B cell (primary cell): Measurements from ENCODE around the gene KLHL1. TPM values are rescaled to one million over a fixed set of nuclear protein-coding genes. Genes with fewer than 3 reads are reported as not detected.

Source experiments
- ATAC-seq: fragments of 200-7000 bp; cut with Tn5 transposase; one replicate; pipeline ENCODE4 v1.10.0; 2021; ENCODE audit warnings: low read depth, mild to moderate bottlenecking, moderate number of reproducible peaks, moderate library complexity
- CTCF ChIA-PET: fragments of 350-600 bp; sonication (Branson Sonifier 250); formaldehyde crosslinking; loops from one replicate; lab custom pipeline; 2021; ENCODE audit warnings: antibody characterized with exemption, inconsistent platforms; lab: Charles Lee
- POLR2A ChIA-PET: fragments of 350-600 bp; sonication (Branson Sonifier 250); formaldehyde crosslinking; loops from one replicate; lab custom pipeline; 2021; ENCODE audit warnings: antibody characterized with exemption; lab: Charles Lee
- DNase-seq: peaks from one replicate; pipeline ENCODE4 v3.0.0; 2013
- H2AFZ ChIP-seq: 2 replicates; pipeline ENCODE4 v1.6.1; 2012; ENCODE audit warnings: mild to moderate bottlenecking, low read depth, low read length; ENCODE audit not compliant: insufficient read depth, poor library complexity, severe bottlenecking
- H3K27ac ChIP-seq, 2 donors: 1 replicate in 1 of 2; 2 replicates in 1 of 2; pipeline ENCODE4 v1.5.1; 2012 to 2013; ENCODE audit warnings: low read length in 2 of 2, mild to moderate bottlenecking in 2 of 2, moderate library complexity in 1 of 2
- H3K27me3 ChIP-seq, 4 experiments: fragments of 200-600 bp in 1 of 4; sonication (generic) in 1 of 4; replicated peaks in 1 of 4; 1 replicate in 2 of 4; 2 replicates in 2 of 4; pipeline versions ENCODE4 v1.6.1 to v1.7.0; 2013 to 2016; ENCODE audit warnings: low read length in 3 of 4, mild to moderate bottlenecking in 2 of 4, mixed read lengths in 1 of 4, moderate library complexity in 1 of 4; ENCODE audit not compliant: insufficient read depth in 4 of 4, control insufficient read depth in 3 of 4; ENCODE audit errors: control extremely low read depth in 1 of 4
- H3K36me3 ChIP-seq, 2 experiments: replicated peaks in 1 of 2; 1 replicate in 1 of 2; 2 replicates in 1 of 2; pipeline versions ENCODE4 v1.6.1 to v1.7.1; 2013; ENCODE audit warnings: low read length in 1 of 2; ENCODE audit not compliant: insufficient read depth in 2 of 2, control insufficient read depth in 1 of 2; ENCODE audit errors: control extremely low read depth in 1 of 2, extremely low read depth in 1 of 2
- H3K4me1 ChIP-seq, 2 donors: fragments of 200-600 bp in 1 of 2; sonication (generic) in 1 of 2; 1 replicate in 1 of 2; 2 replicates in 1 of 2; pipeline versions ENCODE4 v1.5.1 to v1.6.1; 2013 to 2017; ENCODE audit warnings: low read length in 2 of 2; ENCODE audit not compliant: control insufficient read depth in 2 of 2, insufficient read depth in 2 of 2
- H3K4me2 ChIP-seq: replicated peaks from 2 replicates; pipeline ENCODE3; 2012; ENCODE audit warnings: mild to moderate bottlenecking, low read depth, low read length; ENCODE audit not compliant: poor library complexity, severe bottlenecking
- H3K4me3 ChIP-seq, 5 experiments: fragments of 200-600 bp in 1 of 5; sonication (generic) in 1 of 5; 1 replicate in 3 of 5; 2 replicates in 2 of 5; pipeline versions ENCODE4 v1.5.1 to v1.7.0; 2011 to 2016; ENCODE audit warnings: low read length in 4 of 5, mild to moderate bottlenecking in 4 of 5, low read depth in 2 of 5, control low read depth in 1 of 5, moderate library complexity in 1 of 5; ENCODE audit not compliant: insufficient read depth in 1 of 5; ENCODE audit errors: control extremely low read depth in 1 of 5, extremely low read depth in 1 of 5
- H3K79me2 ChIP-seq: fragments of 200-600 bp; sonication (generic); one replicate; pipeline ENCODE4 v1.6.0; 2016; ENCODE audit warnings: low read length; ENCODE audit not compliant: control insufficient read depth, insufficient read depth
- H3K9ac ChIP-seq: fragments of 200-600 bp; sonication (generic); 2 replicates; pipeline ENCODE4 v1.6.1; 2017; ENCODE audit warnings: mild to moderate bottlenecking, low read length, moderate library complexity
- H3K9me3 ChIP-seq, 3 donors: one replicate each; pipeline versions ENCODE4 v1.6.1 to v1.7.1; 2013; ENCODE audit warnings: low read length in 2 of 3; ENCODE audit not compliant: control insufficient read depth in 2 of 3, insufficient read depth in 1 of 3; ENCODE audit errors: control extremely low read depth in 1 of 3
- H4K20me1 ChIP-seq: 2 replicates; pipeline ENCODE4 v1.6.0; 2012; ENCODE audit warnings: mild to moderate bottlenecking, low read length; ENCODE audit not compliant: insufficient read depth, control insufficient read depth, poor library complexity, severe bottlenecking
- H3K27ac Mint-ChIP-seq: one replicate; pipeline ENCODE4 v1.8.0; 2021; ENCODE audit warnings: mixed read lengths
- H3K27me3 Mint-ChIP-seq: one replicate; pipeline ENCODE4 v1.8.0; 2021; ENCODE audit warnings: mixed read lengths
- H3K4me1 Mint-ChIP-seq: one replicate; pipeline ENCODE4 v1.8.0; 2021; ENCODE audit warnings: mixed read lengths
- H3K4me3 Mint-ChIP-seq: one replicate; pipeline ENCODE4 v1.8.0; 2021; ENCODE audit warnings: mixed read lengths
- H3K9me3 Mint-ChIP-seq: one replicate; pipeline ENCODE4 v1.8.0; 2022; ENCODE audit warnings: mixed read lengths; ENCODE audit not compliant: insufficient read depth
- CTCF ChIP-seq: fragments of 200-600 bp; IDR thresholded peaks from one replicate; pipeline ENCODE4 v1.8.0; 2022; ENCODE audit warnings: antibody characterized with exemption, mild to moderate bottlenecking
- EZH2 ChIP-seq: IDR thresholded peaks from 2 replicates; pipeline ENCODE4 v1.6.1; 2012; ENCODE audit warnings: borderline replicate concordance, low read depth, mild to moderate bottlenecking, moderate library complexity, low read length; ENCODE audit not compliant: insufficient read depth, poor library complexity, severe bottlenecking
- WGBS: methylation state at CpG from one replicate; pipeline ENCODE4 v1.1.5; 2013; ENCODE audit warnings: missing lambda C conversion rate; ENCODE audit not compliant: insufficient coverage; 5-methylcytosine and 5-hydroxymethylcytosine counted together
- intact Hi-C: fragments of 100-400 bp; cut with micrococcal nuclease; formaldehyde crosslinking; loops from one replicate; pipeline ENCODE4 v1.10.0; 2022
- polyA plus RNA-seq: library from polyadenylated mRNA; depleted of rRNA; stranded (reverse); fragments of >200 nt; gene quantifications from 2 replicates; pipeline ENCODE4 v1.2.3, GENCODE V29; 2012
- total RNA-seq, 2 donors: library from RNA; stranded (reverse); fragments of 120-200 nt in 1 of 2; gene quantifications; 1 replicate in 1 of 2; 2 replicates in 1 of 2; pipeline versions ENCODE4 v1.2.3 to v1.2.4, GENCODE V29; 2013 to 2022

KLHL1 gene
- total and polyA plus RNA-seq, 2 donors (not counting 1 experiment from before 2014, with no cell fraction given), result not detected

- no peaks in the 10 kb centered on the region for H3K27me3 Mint-ChIP-seq
- no peak overlapping the region for H2AFZ ChIP-seq
- H3K79me2 ChIP-seq, result no peaks in the 10 kb centered on the region
- peaks cover 9% of the 10 kb centered on the region for H3K9me3 Mint-ChIP-seq
- no peaks in the 10 kb centered on the region for H3K9me3 ChIP-seq
- ATAC-seq, result no peak
- no peaks in the 10 kb centered on the region for H4K20me1 ChIP-seq
- no peaks in the 10 kb centered on the region for H3K4me1 ChIP-seq
- no peak overlapping the region for H3K27ac Mint-ChIP-seq
- H3K4me2 ChIP-seq, result no peak overlapping the region
- H3K4me3 Mint-ChIP-seq, result no peak overlapping the region
- no peak for DNase-seq
- no peaks in the 10 kb centered on the region for H3K4me1 Mint-ChIP-seq
- ChIA-PET POLR2A (no interaction called here), CTCF (no interaction called here)
- intact Hi-C loops, result no loop called here
- no peak overlapping the region for H3K27ac ChIP-seq
- no peak overlapping the region for H3K9ac ChIP-seq
- no peak for TF ChIP-seq EZH2
- TF ChIP-seq CTCF, result no peak
- H3K27me3 ChIP-seq, result no peaks in the 10 kb centered on the region
- no peak overlapping the region for H3K4me3 ChIP-seq
- H3K36me3 ChIP-seq, result no peaks in the 10 kb centered on the region
These were observed 290.9 kb downstream of the KLHL1 start for GRCh38 chr13:69817333-69817869.

- Histone ChIP-seq H3K4me3 (no peak overlapping the region), H2AFZ (no peak overlapping the region), H3K27me3 (no peaks in the 10 kb centered on the region), H3K9me3 (peaks cover 0 to 7% (median 2%) of the 10 kb centered on the region in 3 donors), H3K36me3 (no peaks in the 10 kb centered on the region), H3K27ac (no peak overlapping the region), H3K4me1 (no peaks in the 10 kb centered on the region), H3K9ac (no peak overlapping the region), H3K79me2 (no peaks in the 10 kb centered on the region), H3K4me2 (no peak overlapping the region), H4K20me1 (no peaks in the 10 kb centered on the region)
- Mint-ChIP-seq H3K9me3 (peaks cover 5% of the 10 kb centered on the region), H3K4me1 (no peaks in the 10 kb centered on the region), H3K27me3 (no peaks in the 10 kb centered on the region), H3K27ac (no peak overlapping the region), H3K4me3 (no peak overlapping the region)
- ATAC-seq (no peak), DNase-seq (no peak)
- intact Hi-C loops, result no loop called here
- no CpG with 5 or more reads among the region's 3 CpGs for WGBS
- ChIA-PET CTCF (no interaction called here), POLR2A (no interaction called here)
- TF ChIP-seq EZH2 (no peak), CTCF (no peak)
These were observed 299.1 kb downstream of the KLHL1 start for GRCh38 chr13:69809152-69809551.
